ENCODE data around the gene HSPA8. TPM values are rescaled to one million over a fixed set of nuclear protein-coding genes. Genes with fewer than 3 reads are reported as not detected.
"Not testable (repeated sequence)": the region's sequence is repeated elsewhere in the genome, so short reads cannot be mapped to it uniquely, and the experiment has no call there.

Gene HSPA8
- total RNA-seq, 2 experiments from 2014 or later, result 1,255 to 1,315 TPM

DNA sequence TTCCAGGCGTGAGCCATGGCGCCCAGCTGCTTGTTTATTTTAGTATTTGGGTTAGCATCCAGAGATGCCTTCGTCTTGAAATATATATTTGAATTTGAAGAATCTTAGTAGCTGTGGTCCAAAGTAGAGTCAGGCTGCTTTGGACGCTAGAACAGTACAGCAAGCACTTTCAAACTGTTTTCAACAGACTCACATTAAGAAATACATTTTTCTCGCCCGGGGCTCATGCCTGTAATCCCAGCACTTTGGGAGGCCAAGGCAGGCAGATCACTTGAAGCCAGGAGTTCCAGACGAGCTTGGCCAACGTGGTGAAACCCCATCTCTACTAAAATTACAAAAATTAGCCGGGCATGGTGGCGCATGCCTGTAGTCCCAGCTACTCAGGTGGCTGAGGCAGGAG, 27.0 kb upstream of the HSPA8 start:
- intact Hi-C loops (cut with micrococcal nuclease); H3K27ac Mint-ChIP-seq: not testable (repeated sequence)
- CTCF ChIA-PET, result interaction anchor here (0.5 to 4.2 kb wide), 7 partner anchors 8 to 68 kb away, joined by 3 to 21 read pairs (median 6); partner anchors contain the start of gene HSPA8

DNA sequence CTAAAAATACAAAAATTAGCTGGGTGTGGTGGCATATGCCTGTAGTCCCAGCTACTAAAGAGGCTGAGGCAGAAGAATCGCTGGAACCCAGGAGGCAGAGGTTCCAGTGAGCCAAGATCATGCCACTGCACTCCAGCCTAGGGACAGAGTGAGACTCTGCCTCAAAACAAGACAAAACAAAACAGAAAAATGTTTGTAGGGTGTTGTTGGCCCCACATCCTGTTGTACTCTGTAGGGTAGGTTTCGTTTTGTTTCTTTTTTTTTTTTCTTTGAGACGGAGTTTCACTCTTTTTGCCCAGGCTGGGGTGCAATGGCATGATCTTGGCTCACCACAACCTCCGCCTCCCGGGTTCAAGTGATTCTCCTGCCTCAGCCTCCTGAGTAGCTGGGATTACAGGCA, 25.7 kb upstream of the HSPA8 start:
- H3K27me3 Mint-ChIP-seq (ENCODE audit: low read depth); H3K9me3 Mint-ChIP-seq; H3K36me3 Mint-ChIP-seq (ENCODE audit: low read depth): not testable (repeated sequence)
- Mint-ChIP-seq H3K4me3 (peak overlapping the region; percentile 29), H3K27ac (peak overlapping the region; percentile 81), H3K4me1 (ENCODE audit: low read depth) (peaks cover 48% of the 10 kb centered on the region)
- intact Hi-C loops (cut with micrococcal nuclease), result loop anchor here (1.0 kb wide), 3 partner anchors 14 to 25 kb away; partner anchors contain the start of gene HSPA8
- DNase-seq, result peak; percentile 50
- CTCF ChIA-PET, result interaction anchor here (1.0 to 4.2 kb wide), 5 partner anchors 9 to 34 kb away, joined by 4 to 21 read pairs (median 5); no protein-coding TSS in a partner anchor

More for the DNA sequence above, 27.0 kb upstream of the HSPA8 start:
- not testable (repeated sequence) for DNase-seq; H3K9me3 Mint-ChIP-seq; H3K27me3 Mint-ChIP-seq (ENCODE audit: low read depth); H3K36me3 Mint-ChIP-seq (ENCODE audit: low read depth); H3K4me3 Mint-ChIP-seq
- H3K4me1 Mint-ChIP-seq (ENCODE audit: low read depth), result peaks cover 36% of the 10 kb centered on the region

DNA sequence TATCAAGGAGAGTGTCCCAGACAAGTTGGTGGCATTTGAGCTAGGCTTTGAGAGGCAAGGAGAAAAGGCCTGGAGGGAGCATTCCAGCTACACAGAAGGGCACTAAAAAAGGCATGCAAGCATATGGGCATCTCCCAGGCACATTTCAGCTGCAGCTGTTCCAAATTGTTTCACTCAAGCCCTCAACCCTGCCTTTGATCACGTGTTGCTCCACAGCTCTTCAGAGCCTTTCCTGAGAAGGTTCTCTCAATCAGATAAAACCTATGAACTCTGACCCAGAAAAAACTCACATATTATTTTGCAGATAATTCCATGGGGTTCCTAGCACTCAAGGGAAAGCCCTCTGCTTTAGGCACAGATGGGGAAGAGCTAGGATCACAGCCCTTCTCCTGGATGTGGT, 24.4 kb upstream of the HSPA8 start:
- DNase-seq, result no peak
- Mint-ChIP-seq H3K4me1 (ENCODE audit: low read depth) (peaks cover 57% of the 10 kb centered on the region), H3K27me3 (ENCODE audit: low read depth) (no peaks in the 10 kb centered on the region), H3K36me3 (ENCODE audit: low read depth) (no peaks in the 10 kb centered on the region), H3K4me3 (no peak overlapping the region), H3K9me3 (no peaks in the 10 kb centered on the region), H3K27ac (peak overlapping the region; percentile 51)
- intact Hi-C loops (cut with micrococcal nuclease), result no loop called here
- CTCF ChIA-PET, result interaction anchor here (0.8 to 4.2 kb wide), 5 partner anchors 14 to 25 kb away, joined by 3 to 21 read pairs (median 4); partner anchors contain the start of gene HSPA8

DNA sequence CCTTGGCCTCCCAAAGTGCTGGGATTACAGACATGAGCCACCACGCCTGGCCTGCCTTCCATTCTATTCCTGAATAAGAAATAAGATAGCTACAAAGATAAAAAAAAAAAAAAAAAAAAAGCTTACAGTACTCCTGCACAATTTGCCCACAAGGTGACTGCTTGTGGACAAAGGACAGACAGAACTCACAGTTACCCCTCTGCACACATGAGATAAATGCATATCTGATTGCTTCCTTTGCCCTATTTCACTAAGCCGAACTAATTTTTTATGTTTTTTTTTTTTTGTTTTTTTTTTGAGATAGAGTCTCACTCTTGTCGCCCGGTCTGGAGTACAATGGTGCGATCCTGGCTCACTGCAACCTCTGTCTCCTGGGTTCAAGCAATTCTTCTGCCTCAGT, 23.6 kb upstream of the HSPA8 start:
- no peaks in the 10 kb centered on the region for H3K9me3 Mint-ChIP-seq
- no peak overlapping the region for H3K4me3 Mint-ChIP-seq
- peaks cover 59% of the 10 kb centered on the region for H3K4me1 Mint-ChIP-seq (ENCODE audit: low read depth)
- H3K27ac Mint-ChIP-seq, result no peak overlapping the region
- intact Hi-C loops (cut with micrococcal nuclease), result no loop called here
- H3K27me3 Mint-ChIP-seq (ENCODE audit: low read depth), result no peaks in the 10 kb centered on the region
- no peaks in the 10 kb centered on the region for H3K36me3 Mint-ChIP-seq (ENCODE audit: low read depth)
- DNase-seq, result no peak
- CTCF ChIA-PET, result interaction anchor here (1.3 to 4.2 kb wide), 3 partner anchors 13 to 26 kb away, joined by 4 to 21 read pairs (median 5); no protein-coding TSS in a partner anchor

DNA sequence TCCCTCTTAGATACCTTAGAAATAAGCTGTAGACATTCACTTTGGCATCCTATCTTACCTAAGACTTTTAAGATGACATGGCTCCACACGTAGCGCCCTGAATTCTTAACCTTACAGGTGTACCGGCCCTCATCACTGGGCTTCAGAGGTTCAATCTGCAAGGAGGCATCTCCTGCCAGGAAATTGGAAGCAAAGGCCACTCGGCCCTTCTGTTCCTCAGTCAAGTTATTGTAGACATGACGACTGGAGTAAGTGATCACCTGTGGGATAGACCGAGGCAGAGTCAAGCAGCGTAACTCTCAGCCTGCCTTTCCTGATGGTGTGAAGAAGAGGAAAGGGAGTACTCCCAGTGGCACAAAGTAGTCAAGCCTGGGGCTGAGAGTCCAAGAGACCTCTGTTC, 22.5 kb upstream of the HSPA8 start:
- Mint-ChIP-seq H3K9me3 (no peaks in the 10 kb centered on the region), H3K4me3 (no peak overlapping the region), H3K27ac (no peak overlapping the region), H3K27me3 (ENCODE audit: low read depth) (no peaks in the 10 kb centered on the region), H3K4me1 (ENCODE audit: low read depth) (peaks cover 69% of the 10 kb centered on the region), H3K36me3 (ENCODE audit: low read depth) (no peaks in the 10 kb centered on the region)
- intact Hi-C loops (cut with micrococcal nuclease), result no loop called here
- CTCF ChIA-PET, result interaction anchor here (0.8 to 2.6 kb wide), 3 partner anchors 10 to 26 kb away, joined by 3 to 5 read pairs (median 3); no protein-coding TSS in a partner anchor
- no peak for DNase-seq

DNA sequence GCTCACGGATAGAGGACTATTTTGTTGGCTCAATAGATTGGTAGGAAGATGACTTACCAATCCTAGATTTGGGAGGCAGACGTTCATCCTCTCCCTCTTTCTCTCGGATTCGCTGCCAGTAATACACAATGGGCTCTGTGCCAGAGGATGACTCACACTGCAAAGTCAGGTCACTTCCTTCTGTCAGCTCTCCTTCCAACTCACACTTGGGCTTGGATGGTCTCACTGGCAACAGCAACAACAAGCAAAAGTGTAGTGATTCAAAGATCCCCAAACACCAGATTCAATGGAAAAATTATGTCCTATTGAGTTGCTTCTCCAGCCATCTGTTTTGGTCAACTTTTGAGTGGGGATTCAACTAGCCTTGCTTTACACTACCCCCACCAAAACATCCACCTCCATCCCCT, 21.7 kb upstream of the HSPA8 start:
- Mint-ChIP-seq H3K9me3 (no peaks in the 10 kb centered on the region), H3K27me3 (ENCODE audit: low read depth) (no peaks in the 10 kb centered on the region), H3K36me3 (ENCODE audit: low read depth) (no peaks in the 10 kb centered on the region), H3K27ac (peak overlapping the region; percentile 73), H3K4me1 (ENCODE audit: low read depth) (peaks cover 71% of the 10 kb centered on the region), H3K4me3 (peak overlapping the region; percentile 45)
- CTCF ChIA-PET, result interaction anchor here (1.0 to 2.6 kb wide), 5 partner anchors 11 to 30 kb away, joined by 3 to 11 read pairs (median 5); no protein-coding TSS in a partner anchor
- DNase-seq, result peak; percentile 92
- intact Hi-C loops (cut with micrococcal nuclease), result loop anchor here (1.0 kb wide), 1 partner anchor 21 kb away; the partner anchor contains the start of gene HSPA8

DNA sequence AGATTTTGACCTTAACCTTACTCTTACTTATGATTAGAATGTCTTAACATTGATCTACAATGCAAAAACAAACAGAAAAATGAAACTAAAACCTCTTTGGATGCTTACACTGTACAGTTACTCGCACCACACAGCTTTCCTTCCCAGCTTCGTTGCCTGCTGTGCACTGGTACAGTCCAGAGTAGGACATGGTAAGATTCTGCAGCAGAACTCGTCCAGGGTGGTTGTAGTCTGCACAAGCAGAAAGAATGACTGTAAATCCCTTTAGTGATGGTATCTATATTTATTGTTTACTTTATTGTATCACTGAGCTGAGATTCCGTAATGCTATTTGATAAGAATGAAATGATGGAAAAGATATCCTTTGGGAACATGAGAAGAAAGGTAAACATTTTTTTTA, 21.0 kb upstream of the HSPA8 start:
- Mint-ChIP-seq H3K4me1 (ENCODE audit: low read depth) (peaks cover 67% of the 10 kb centered on the region), H3K9me3 (no peaks in the 10 kb centered on the region), H3K27ac (peak overlapping the region; percentile 39), H3K4me3 (peak overlapping the region; percentile 38), H3K36me3 (ENCODE audit: low read depth) (no peaks in the 10 kb centered on the region), H3K27me3 (ENCODE audit: low read depth) (no peaks in the 10 kb centered on the region)
- no peak for DNase-seq
- intact Hi-C loops (cut with micrococcal nuclease), result loop anchor here (1.0 kb wide), 1 partner anchor 21 kb away; the partner anchor contains the start of gene HSPA8
- CTCF ChIA-PET, result interaction anchor here (1.0 to 2.6 kb wide), 6 partner anchors 11 to 29 kb away, joined by 3 to 11 read pairs (median 4); no protein-coding TSS in a partner anchor

DNA sequence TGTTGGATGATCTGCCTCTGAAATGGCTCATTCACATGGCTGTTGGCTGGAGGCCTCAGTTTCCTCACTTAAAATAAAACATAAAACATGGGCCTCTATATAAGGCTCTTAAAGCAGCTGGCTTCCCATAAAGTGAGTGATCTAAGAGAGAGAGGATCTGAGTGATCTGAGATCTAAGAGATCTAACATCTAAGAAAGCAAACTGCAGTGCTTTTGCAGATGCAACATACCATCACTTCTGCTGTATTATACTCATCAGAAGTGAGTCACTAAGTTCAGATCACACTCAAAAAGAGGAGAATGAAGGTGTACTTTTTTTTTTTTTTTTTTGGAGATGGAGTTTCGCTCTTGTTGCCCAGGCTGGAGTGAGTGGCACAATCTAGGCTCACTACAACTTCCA, 18.1 kb upstream of the HSPA8 start:
- no peaks in the 10 kb centered on the region for H3K27me3 Mint-ChIP-seq (ENCODE audit: low read depth)
- peaks cover 45% of the 10 kb centered on the region for H3K4me1 Mint-ChIP-seq (ENCODE audit: low read depth)
- no peaks in the 10 kb centered on the region for H3K36me3 Mint-ChIP-seq (ENCODE audit: low read depth)
- H3K27ac Mint-ChIP-seq, result peak overlapping the region; percentile 15
- intact Hi-C loops (cut with micrococcal nuclease), result loop anchor here (1.0 kb wide), 1 partner anchor 10 kb away; no protein-coding TSS in a partner anchor
- no peak overlapping the region for H3K4me3 Mint-ChIP-seq
- CTCF ChIA-PET, result interaction anchor here (1.0 to 1.1 kb wide), 2 partner anchors 26 to 30 kb away, joined by 4 to 7 read pairs; no protein-coding TSS in a partner anchor
- no peak for DNase-seq
- no peaks in the 10 kb centered on the region for H3K9me3 Mint-ChIP-seq

DNA sequence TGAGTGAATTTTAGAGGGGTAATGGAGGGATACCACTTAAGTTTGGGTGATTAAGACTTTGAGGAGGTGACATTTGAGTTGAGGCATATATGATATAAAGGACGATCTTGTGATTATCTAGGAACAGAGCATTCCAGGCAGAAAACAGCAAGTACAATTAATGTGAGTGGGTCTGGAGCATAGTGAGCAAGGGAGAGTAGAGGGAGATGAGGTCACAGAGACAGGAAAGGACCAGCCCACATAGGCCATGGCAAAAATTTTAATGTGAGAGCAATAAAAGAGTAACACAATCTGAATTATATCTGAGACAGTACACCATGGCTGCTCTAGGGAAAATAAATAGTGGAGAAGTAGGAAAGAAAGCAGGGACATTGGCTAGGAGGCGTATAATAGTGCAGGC, 14.5 kb upstream of the HSPA8 start:
- intact Hi-C loops (cut with micrococcal nuclease), result no loop called here
- CTCF ChIA-PET, result no interaction called here
- no peak overlapping the region for H3K27ac Mint-ChIP-seq

DNA sequence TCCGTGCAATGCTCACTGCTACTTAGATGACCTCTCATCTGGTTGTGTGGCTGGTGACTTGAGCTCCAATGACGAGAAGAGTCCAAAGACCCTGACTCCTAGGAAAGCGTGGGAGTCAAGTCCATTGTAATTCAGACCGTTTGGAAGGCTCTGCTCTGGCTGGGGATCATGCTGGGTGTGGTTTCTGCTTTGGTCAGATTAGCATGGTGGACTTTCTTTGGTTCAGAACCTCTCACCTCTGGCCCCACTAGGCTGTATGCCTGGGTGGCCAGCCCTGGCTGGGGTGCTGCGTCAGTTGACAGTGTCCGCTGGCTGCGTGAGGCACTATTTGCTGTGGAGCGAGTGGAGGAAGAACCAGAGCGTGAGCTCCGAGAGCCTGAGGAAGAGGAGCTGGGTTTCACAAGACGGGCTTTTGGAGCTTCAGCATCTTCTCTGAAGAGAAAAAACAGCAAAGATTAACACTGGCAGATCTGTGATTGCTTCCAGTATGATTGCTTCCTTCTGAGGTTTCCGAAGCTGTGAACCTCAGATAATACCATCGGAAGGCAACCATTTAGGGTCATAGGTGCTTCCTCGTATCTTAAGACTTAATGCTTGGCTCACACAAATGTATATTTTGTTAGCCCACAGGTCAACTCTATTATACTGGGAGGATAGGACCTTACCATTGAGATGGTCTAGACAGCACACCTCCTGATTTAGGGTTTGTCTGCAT, 11.6 kb upstream of the HSPA8 start:
- Mint-ChIP-seq H3K27ac (no peak overlapping the region), H3K27me3 (ENCODE audit: low read depth) (no peaks in the 10 kb centered on the region), H3K36me3 (ENCODE audit: low read depth) (no peaks in the 10 kb centered on the region), H3K4me3 (no peak overlapping the region), H3K9me3 (no peaks in the 10 kb centered on the region), H3K4me1 (ENCODE audit: low read depth) (peaks cover 49% of the 10 kb centered on the region)
- CTCF ChIA-PET, result interaction anchor here (0.7 to 1.1 kb wide), 2 partner anchors 16 to 19 kb away, joined by 3 to 6 read pairs; no protein-coding TSS in a partner anchor
- DNase-seq, result no peak
- intact Hi-C loops (cut with micrococcal nuclease), result no loop called here

More for the DNA sequence above, 14.5 kb upstream of the HSPA8 start:
- no peak for DNase-seq
- H3K27me3 Mint-ChIP-seq (ENCODE audit: low read depth), result no peaks in the 10 kb centered on the region
- no peak overlapping the region for H3K4me3 Mint-ChIP-seq
- H3K4me1 Mint-ChIP-seq (ENCODE audit: low read depth), result peaks cover 40% of the 10 kb centered on the region
- H3K36me3 Mint-ChIP-seq (ENCODE audit: low read depth), result no peaks in the 10 kb centered on the region
- H3K9me3 Mint-ChIP-seq, result no peaks in the 10 kb centered on the region

DNA sequence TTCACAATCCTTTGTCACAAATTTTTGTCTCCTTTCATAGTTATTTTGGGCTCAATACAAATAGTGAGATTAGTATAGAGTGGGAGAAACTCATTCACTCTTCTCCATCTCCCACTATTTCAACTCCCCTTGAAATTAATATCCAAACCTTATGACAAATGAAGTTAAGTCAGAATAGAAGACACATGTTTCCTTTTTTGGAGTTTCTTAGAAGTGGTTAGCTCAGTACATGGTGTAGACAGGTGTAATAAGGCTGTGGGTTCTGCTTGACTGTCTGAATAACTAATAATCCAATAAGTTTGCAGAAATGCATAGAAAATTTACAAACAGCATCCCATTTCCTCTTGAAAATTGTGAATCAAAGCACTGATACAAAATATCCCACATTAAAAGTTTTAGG, 10.8 kb upstream of the HSPA8 start:
- H3K36me3 Mint-ChIP-seq (ENCODE audit: low read depth), result no peaks in the 10 kb centered on the region
- H3K4me3 Mint-ChIP-seq, result no peak overlapping the region

DNA sequence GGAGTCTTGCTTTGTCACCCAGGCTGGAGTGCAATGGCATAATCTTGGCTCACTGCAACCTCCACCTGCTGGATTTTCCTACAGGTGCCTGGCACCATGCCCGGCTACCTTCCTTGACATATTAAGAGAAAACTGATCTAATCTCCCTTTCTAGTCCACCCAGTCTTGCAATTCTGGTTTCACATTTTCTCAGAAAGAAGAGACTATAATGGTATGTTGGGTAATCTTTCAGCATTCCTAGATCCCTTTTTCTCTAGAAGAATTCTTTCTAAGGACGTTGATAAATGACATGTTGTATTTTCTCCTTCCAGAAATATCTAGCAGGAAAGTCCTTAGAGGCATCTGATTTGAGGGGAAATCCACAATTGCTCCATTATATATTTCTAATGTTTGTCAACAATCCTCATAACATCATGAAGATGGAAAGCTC, 10.4 kb upstream of the HSPA8 start:
- intact Hi-C loops (cut with micrococcal nuclease), result no loop called here
- DNase-seq, result no peak
- Mint-ChIP-seq H3K27me3 (ENCODE audit: low read depth) (no peaks in the 10 kb centered on the region), H3K4me1 (ENCODE audit: low read depth) (peaks cover 55% of the 10 kb centered on the region), H3K9me3 (no peaks in the 10 kb centered on the region), H3K36me3 (ENCODE audit: low read depth) (no peaks in the 10 kb centered on the region), H3K27ac (no peak overlapping the region), H3K4me3 (no peak overlapping the region)
- CTCF ChIA-PET, result interaction anchor here (0.8 to 1.3 kb wide), 2 partner anchors 14 to 28 kb away, joined by 3 to 4 read pairs; no protein-coding TSS in a partner anchor

More for the DNA sequence above, 10.8 kb upstream of the HSPA8 start:
- Mint-ChIP-seq H3K9me3 (no peaks in the 10 kb centered on the region), H3K27ac (no peak overlapping the region), H3K4me1 (ENCODE audit: low read depth) (peaks cover 53% of the 10 kb centered on the region), H3K27me3 (ENCODE audit: low read depth) (no peaks in the 10 kb centered on the region)
- no peak for DNase-seq
- intact Hi-C loops (cut with micrococcal nuclease), result no loop called here
- CTCF ChIA-PET, result interaction anchor here (0.7 to 1.3 kb wide), 3 partner anchors 13 to 18 kb away, joined by 3 to 6 read pairs (median 4); no protein-coding TSS in a partner anchor

Data from activated naive CD4-positive, alpha-beta T cell treated with anti-CD3 and anti-CD28 coated beads for 36 hours (primary cell).